Stimulated activated effector memory CD8-positive, alpha-beta T cell treated with anti-CD3 and anti-CD28 coated beads, Interleukin-12 subunit alpha, Interleukin-12 subunit beta, amount 100 ng/mL, for 72 hours (primary cell): ENCODE measurements around the gene ZNF318.
"Not testable (repeated sequence)": the region's sequence is repeated elsewhere in the genome, so short reads cannot be mapped to it uniquely, and the experiment has no call there.

Source experiments
- ATAC-seq: fragments of 150-1000 bp; cut with Tn5 transposase; 2 replicates; pipeline ENCODE4 v1.10.0; 2021
- DNase-seq, 2 donors: peaks; one replicate each; pipeline ENCODE4 v3.0.0; 2021 to 2022; ENCODE audit warnings: low spot score in 2 of 2
- H3K27ac Mint-ChIP-seq: one replicate; pipeline ENCODE4 v1.8.0; 2022; ENCODE audit warnings: mild to moderate bottlenecking, mixed read lengths
- H3K36me3 Mint-ChIP-seq: one replicate; pipeline ENCODE4 v1.8.0; 2022; ENCODE audit warnings: mild to moderate bottlenecking, mixed read lengths
- H3K4me1 Mint-ChIP-seq: one replicate; pipeline ENCODE4 v1.8.0; 2022; ENCODE audit warnings: mixed read lengths
- H3K4me3 Mint-ChIP-seq: one replicate; pipeline ENCODE4 v1.8.0; 2022; ENCODE audit warnings: mild to moderate bottlenecking, mixed read lengths
- H3K9me3 Mint-ChIP-seq: one replicate; pipeline ENCODE4 v1.8.0; 2022; ENCODE audit warnings: mixed read lengths

ZNF318 gene

GRCh38 chr6:43369174-43370002 lies at the start of gene ZNF318:
ZNF318 (minus strand) TSS chr6:43369647; CDS start chr6:43369365, 282 bp downstream.
- DNase-seq (peak; percentile 88 to 96), ATAC-seq (peak; percentile 95)
- Mint-ChIP-seq H3K27ac (peak within 1 kb of the TSS; percentile 96), H3K4me1 (peaks cover 47% of the 10 kb centered on the region), H3K36me3 (peaks cover 28% of the 10 kb centered on the region), H3K9me3 (no peaks in the 10 kb centered on the region), H3K4me3 (peak within 1 kb of the TSS; percentile 78)

GRCh38 chr6:43416935-43417334 lies 47.5 kb upstream of the ZNF318 start:
- H3K4me3 Mint-ChIP-seq = no peak overlapping the region
- H3K9me3 Mint-ChIP-seq = no peaks in the 10 kb centered on the region
- H3K27ac Mint-ChIP-seq = no peak overlapping the region
- no peak for ATAC-seq
- DNase-seq = no peak
- H3K4me1 Mint-ChIP-seq = no peaks in the 10 kb centered on the region
- no peaks in the 10 kb centered on the region for H3K36me3 Mint-ChIP-seq

GRCh38 chr6:43415275-43415674 lies 45.8 kb upstream of the ZNF318 start:
- ATAC-seq, DNase-seq: not testable (repeated sequence)

GRCh38 chr6:43413002-43413401 lies 43.6 kb upstream of the ZNF318 start:
- no peaks in the 10 kb centered on the region for H3K9me3 Mint-ChIP-seq
- no peak overlapping the region for H3K27ac Mint-ChIP-seq
- no peak overlapping the region for H3K4me3 Mint-ChIP-seq
- DNase-seq (no peak), ATAC-seq (peak; percentile 11)
- no peaks in the 10 kb centered on the region for H3K4me1 Mint-ChIP-seq
- H3K36me3 Mint-ChIP-seq = no peaks in the 10 kb centered on the region

More at GRCh38 chr6:43415275-43415674, 45.8 kb upstream of the ZNF318 start:
- H3K4me3 Mint-ChIP-seq, H3K4me1 Mint-ChIP-seq, H3K36me3 Mint-ChIP-seq, H3K9me3 Mint-ChIP-seq, H3K27ac Mint-ChIP-seq: not testable (repeated sequence)

GRCh38 chr6:43412541-43412940 lies 43.1 kb upstream of the ZNF318 start:
- no peaks in the 10 kb centered on the region for H3K4me1 Mint-ChIP-seq
- peak; percentile 19 for ATAC-seq
- no peak overlapping the region for H3K4me3 Mint-ChIP-seq
- H3K36me3 Mint-ChIP-seq = no peaks in the 10 kb centered on the region
- H3K27ac Mint-ChIP-seq = no peak overlapping the region
- no peaks in the 10 kb centered on the region for H3K9me3 Mint-ChIP-seq
- DNase-seq = no peak

GRCh38 chr6:43410776-43411175 lies 41.3 kb upstream of the ZNF318 start:
- not testable (repeated sequence) for DNase-seq, H3K4me1 Mint-ChIP-seq, ATAC-seq, H3K4me3 Mint-ChIP-seq, H3K9me3 Mint-ChIP-seq, H3K27ac Mint-ChIP-seq, H3K36me3 Mint-ChIP-seq

- Mint-ChIP-seq H3K9me3 (no peaks in the 10 kb centered on the region), H3K27ac (no peak overlapping the region), H3K4me1 (no peaks in the 10 kb centered on the region), H3K4me3 (no peak overlapping the region), H3K36me3 (no peaks in the 10 kb centered on the region)
- ATAC-seq (no peak), DNase-seq (no peak)
Observed at GRCh38 chr6:43408259-43408658, 38.8 kb upstream of the ZNF318 start.

GRCh38 chr6:43407296-43407695 lies 37.8 kb upstream of the ZNF318 start:
- no peak for ATAC-seq
- Mint-ChIP-seq H3K27ac (no peak overlapping the region), H3K9me3 (no peaks in the 10 kb centered on the region), H3K36me3 (no peaks in the 10 kb centered on the region), H3K4me3 (no peak overlapping the region), H3K4me1 (no peaks in the 10 kb centered on the region)
- DNase-seq = no peak

- no peak for ATAC-seq
- H3K27ac Mint-ChIP-seq = no peak overlapping the region
Observed at GRCh38 chr6:43405354-43405753, 35.9 kb upstream of the ZNF318 start.

GRCh38 chr6:43402820-43403219 lies 33.4 kb upstream of the ZNF318 start:
- DNase-seq (no peak), ATAC-seq (no peak)
- no peaks in the 10 kb centered on the region for H3K4me1 Mint-ChIP-seq
- no peaks in the 10 kb centered on the region for H3K9me3 Mint-ChIP-seq
- H3K36me3 Mint-ChIP-seq = no peaks in the 10 kb centered on the region
- H3K4me3 Mint-ChIP-seq = no peak overlapping the region
- no peak overlapping the region for H3K27ac Mint-ChIP-seq

More at GRCh38 chr6:43405354-43405753, 35.9 kb upstream of the ZNF318 start:
- H3K4me1 Mint-ChIP-seq = no peaks in the 10 kb centered on the region
- H3K36me3 Mint-ChIP-seq = no peaks in the 10 kb centered on the region
- DNase-seq = no peak
- H3K9me3 Mint-ChIP-seq = no peaks in the 10 kb centered on the region
- no peak overlapping the region for H3K4me3 Mint-ChIP-seq

GRCh38 chr6:43401730-43402129 lies 32.3 kb upstream of the ZNF318 start:
- H3K9me3 Mint-ChIP-seq = no peaks in the 10 kb centered on the region
- H3K36me3 Mint-ChIP-seq = no peaks in the 10 kb centered on the region
- no peaks in the 10 kb centered on the region for H3K4me1 Mint-ChIP-seq
- H3K27ac Mint-ChIP-seq = no peak overlapping the region
- no peak for ATAC-seq
- no peak for DNase-seq
- no peak overlapping the region for H3K4me3 Mint-ChIP-seq

- Mint-ChIP-seq H3K9me3 (no peaks in the 10 kb centered on the region), H3K36me3 (no peaks in the 10 kb centered on the region), H3K27ac (no peak overlapping the region), H3K4me3 (no peak overlapping the region), H3K4me1 (no peaks in the 10 kb centered on the region)
- no peak for DNase-seq
- ATAC-seq = no peak
Observed at GRCh38 chr6:43399932-43400487, 30.6 kb upstream of the ZNF318 start.

GRCh38 chr6:43396408-43397149 lies 27.1 kb upstream of the ZNF318 start:
- H3K27ac Mint-ChIP-seq = no peak overlapping the region
- no peak for DNase-seq
- no peaks in the 10 kb centered on the region for H3K9me3 Mint-ChIP-seq
- H3K4me1 Mint-ChIP-seq = peaks cover 21% of the 10 kb centered on the region
- H3K4me3 Mint-ChIP-seq = no peak overlapping the region
- H3K36me3 Mint-ChIP-seq = no peaks in the 10 kb centered on the region
- ATAC-seq = no peak

GRCh38 chr6:43395776-43396175 lies 26.3 kb upstream of the ZNF318 start:
- H3K4me3 Mint-ChIP-seq = no peak overlapping the region
- no peaks in the 10 kb centered on the region for H3K36me3 Mint-ChIP-seq
- DNase-seq = no peak
- no peak for ATAC-seq
- no peaks in the 10 kb centered on the region for H3K9me3 Mint-ChIP-seq
- no peak overlapping the region for H3K27ac Mint-ChIP-seq
- peaks cover 29% of the 10 kb centered on the region for H3K4me1 Mint-ChIP-seq

- no peak for DNase-seq
- ATAC-seq = no peak
- H3K9me3 Mint-ChIP-seq = no peaks in the 10 kb centered on the region
- H3K36me3 Mint-ChIP-seq = no peaks in the 10 kb centered on the region
- H3K4me1 Mint-ChIP-seq = peaks cover 36% of the 10 kb centered on the region
- no peak overlapping the region for H3K4me3 Mint-ChIP-seq
- H3K27ac Mint-ChIP-seq = no peak overlapping the region
Observed at GRCh38 chr6:43394982-43395381, 25.5 kb upstream of the ZNF318 start.
